Measurements from ENCODE around the gene BIN1.
A peak's percentile ranks its signal among the peaks of the same experiment; 100 is the strongest.

BIN1 gene

GRCh38 chr2:127075821-127076220 lies 31.1 kb downstream of the BIN1 start:
- DNase-seq (ENCODE audit: low read depth in 2 of 2) = no peak

- no peak for DNase-seq (ENCODE audit: low read depth in 2 of 2)
These were observed 32.0 kb downstream of the BIN1 start for GRCh38 chr2:127074936-127075335.

DNA sequence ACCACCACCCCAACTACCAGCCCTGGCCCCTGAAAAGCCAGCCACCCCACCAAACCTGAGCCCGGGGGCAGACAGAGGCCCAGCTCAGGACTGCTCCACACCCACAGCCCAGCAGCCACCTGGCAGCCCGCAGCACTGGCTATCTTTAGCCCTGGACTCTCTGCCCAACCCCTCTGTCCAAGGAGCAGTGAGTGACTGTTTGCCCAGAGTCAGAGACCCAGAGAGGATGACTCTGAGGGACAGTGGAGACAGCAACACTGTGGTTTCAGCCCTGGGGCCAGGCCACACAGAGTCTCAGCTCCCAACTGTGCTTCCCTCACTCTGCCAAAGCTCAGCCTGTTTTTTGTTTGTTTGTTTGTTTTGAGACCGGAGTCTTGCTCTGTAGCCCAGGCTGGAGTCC lies 32.6 kb downstream of the BIN1 start:
- DNase-seq (ENCODE audit: low read depth in 2 of 2) = no peak

DNA sequence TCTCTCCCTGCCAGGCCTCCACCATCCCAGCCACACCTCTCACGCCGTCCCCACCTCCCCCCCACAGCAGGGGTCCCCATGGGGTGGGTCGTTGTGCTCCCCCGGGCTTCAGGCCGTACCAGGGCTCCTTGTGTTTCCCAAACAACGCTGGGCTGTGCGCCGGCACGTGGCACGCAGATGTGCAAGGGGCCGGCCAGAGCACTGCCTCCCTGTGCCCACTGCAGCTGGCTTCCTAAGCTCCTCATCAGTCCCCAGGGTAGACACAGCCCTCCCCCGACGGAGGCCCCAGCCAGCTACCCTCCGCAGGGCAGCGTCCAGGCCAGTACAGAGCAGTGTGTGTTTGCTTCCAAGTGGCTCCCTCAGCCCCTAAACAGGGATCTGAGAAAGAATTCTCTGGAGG lies 34.0 kb downstream of the BIN1 start:
- DNase-seq (ENCODE audit: low read depth in 2 of 2) = no peak

- DNase-seq (ENCODE audit: low read depth in 2 of 2) = no peak
These were observed 34.6 kb downstream of the BIN1 start for GRCh38 chr2:127072396-127072795.

- DNase-seq (ENCODE audit: low read depth in 2 of 2) = no peak
These were observed 35.0 kb downstream of the BIN1 start for GRCh38 chr2:127071901-127072328.

DNA sequence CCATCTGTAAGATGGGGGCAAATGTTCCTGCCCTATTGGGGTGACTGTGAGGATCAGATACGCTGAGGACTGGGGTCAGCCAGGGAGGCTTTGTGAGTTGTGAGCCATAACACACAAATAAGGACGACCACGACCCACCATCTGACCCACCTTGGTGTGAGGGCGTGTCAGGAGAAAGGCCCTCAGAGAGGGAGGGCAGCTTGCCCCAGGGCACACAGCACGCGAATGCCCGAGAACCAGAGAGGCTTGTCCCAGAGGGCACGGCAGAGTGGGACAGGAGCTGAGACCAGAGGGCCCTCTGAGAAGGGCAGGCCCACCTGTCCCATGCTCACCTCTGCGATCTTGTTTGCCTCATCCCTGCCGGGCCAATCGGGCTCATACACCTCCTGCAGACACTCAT lies 36.7 kb downstream of the BIN1 start:
- DNase-seq (ENCODE audit: low read depth in 2 of 2) = no peak

GRCh38 chr2:127069536-127069935 lies 37.4 kb downstream of the BIN1 start:
- no peak for DNase-seq (ENCODE audit: low read depth in 2 of 2)

- no peak for DNase-seq (ENCODE audit: low read depth in 2 of 2)
These were observed 38.0 kb downstream of the BIN1 start for GRCh38 chr2:127069003-127069402.

GRCh38 chr2:127068351-127068741 lies 38.6 kb downstream of the BIN1 start:
- DNase-seq (ENCODE audit: low read depth in 2 of 2) = no peak

DNA sequence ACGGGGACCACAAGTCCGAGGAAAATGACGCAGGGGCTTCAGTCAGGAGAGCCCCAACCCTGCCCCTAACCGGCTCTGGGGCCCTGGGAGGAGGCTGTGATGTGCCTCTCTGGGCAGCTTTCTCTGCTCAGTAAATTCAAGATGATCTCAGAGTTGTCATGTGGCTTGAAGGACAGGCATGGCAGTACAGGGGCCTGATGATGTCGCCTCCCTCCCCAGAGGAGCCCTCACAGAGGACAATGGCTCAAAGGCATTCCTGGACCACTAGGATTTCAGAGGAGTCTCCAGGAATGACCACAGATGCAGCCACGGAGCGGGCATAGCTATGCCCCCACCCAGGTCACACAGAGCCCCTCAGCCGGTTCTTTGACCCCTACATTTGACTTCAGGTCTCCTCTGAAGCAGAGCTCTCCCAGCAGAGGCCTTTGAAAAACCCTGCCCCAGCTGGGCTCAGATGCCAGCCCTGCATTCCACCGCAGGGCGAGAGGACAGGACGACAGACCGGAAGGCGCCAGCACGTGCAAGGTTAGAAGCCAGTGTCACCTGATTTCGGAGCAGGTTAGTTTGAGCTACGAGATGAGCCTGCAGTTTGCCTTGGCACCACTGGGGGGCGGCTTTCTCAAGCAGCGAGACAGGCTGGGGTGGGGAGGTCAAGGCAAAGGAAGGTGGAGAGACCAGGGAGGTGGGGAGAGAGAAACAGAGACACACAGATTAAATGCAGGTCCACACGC lies 39.2 kb downstream of the BIN1 start:
- DNase-seq (ENCODE audit: low read depth in 2 of 2) = peak; percentile 48 to 62

DNA sequence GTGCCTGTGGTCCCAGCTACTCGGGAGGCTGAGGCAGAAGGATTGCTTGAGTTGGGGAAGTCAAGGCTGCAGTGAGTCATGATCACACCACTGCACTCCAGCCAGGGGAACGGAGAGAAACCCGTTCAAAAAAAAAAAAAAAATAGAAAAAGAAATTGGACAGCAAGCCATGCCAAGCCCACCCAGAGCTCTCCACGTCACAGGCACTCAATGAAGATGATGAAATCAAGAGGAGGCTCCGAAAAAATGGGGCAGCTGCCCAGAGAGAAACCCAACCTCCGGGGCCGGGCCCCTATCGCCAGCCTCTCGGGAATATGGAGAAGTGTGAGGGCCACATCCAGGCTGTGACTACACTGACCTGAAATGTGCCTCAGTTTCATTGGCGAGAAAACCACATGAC lies 40.0 kb downstream of the BIN1 start:
- no peak for DNase-seq (ENCODE audit: low read depth in 2 of 2)

GRCh38 chr2:127065940-127066318 lies 41.0 kb downstream of the BIN1 start:
- DNase-seq (ENCODE audit: low read depth in 2 of 2) = no peak

- DNase-seq (ENCODE audit: low read depth in 2 of 2) = no peak
These were observed 41.5 kb downstream of the BIN1 start for GRCh38 chr2:127065299-127065939.

DNA sequence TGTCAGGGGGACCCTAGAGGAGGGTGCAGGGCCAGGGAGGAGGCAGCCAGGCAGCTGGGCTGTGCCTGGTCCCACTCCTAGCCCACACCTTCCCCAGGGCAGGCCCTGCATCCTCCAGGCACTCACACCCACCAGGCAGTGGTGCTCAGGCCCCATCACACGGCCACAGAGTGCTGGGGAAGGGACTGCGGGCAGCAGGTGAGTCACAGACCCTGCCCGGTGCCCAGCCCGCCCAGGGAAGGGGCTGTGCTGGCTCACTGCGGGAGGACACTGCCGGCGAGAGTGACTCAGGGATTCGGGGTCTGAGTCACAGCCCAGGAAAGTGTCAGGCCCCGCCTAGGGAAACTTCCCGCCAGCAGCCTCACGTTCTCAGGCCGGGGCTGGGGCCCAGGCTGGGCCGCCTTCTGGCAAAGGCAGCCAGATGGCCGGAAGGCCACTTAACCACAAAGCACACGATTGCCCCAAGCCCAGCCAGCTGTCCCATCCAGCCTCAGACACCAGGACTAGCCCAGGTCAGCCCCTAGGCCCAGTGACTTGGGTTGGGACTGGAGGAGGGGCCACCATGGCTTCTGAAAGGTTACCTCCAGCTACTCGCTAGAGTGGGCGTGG lies 42.2 kb downstream of the BIN1 start:
- peak; percentile 72 to 78 for DNase-seq (ENCODE audit: low read depth in 2 of 2)

- DNase-seq (ENCODE audit: low read depth in 2 of 2) = no peak
These were observed 43.0 kb downstream of the BIN1 start for GRCh38 chr2:127063701-127064590.

DNA sequence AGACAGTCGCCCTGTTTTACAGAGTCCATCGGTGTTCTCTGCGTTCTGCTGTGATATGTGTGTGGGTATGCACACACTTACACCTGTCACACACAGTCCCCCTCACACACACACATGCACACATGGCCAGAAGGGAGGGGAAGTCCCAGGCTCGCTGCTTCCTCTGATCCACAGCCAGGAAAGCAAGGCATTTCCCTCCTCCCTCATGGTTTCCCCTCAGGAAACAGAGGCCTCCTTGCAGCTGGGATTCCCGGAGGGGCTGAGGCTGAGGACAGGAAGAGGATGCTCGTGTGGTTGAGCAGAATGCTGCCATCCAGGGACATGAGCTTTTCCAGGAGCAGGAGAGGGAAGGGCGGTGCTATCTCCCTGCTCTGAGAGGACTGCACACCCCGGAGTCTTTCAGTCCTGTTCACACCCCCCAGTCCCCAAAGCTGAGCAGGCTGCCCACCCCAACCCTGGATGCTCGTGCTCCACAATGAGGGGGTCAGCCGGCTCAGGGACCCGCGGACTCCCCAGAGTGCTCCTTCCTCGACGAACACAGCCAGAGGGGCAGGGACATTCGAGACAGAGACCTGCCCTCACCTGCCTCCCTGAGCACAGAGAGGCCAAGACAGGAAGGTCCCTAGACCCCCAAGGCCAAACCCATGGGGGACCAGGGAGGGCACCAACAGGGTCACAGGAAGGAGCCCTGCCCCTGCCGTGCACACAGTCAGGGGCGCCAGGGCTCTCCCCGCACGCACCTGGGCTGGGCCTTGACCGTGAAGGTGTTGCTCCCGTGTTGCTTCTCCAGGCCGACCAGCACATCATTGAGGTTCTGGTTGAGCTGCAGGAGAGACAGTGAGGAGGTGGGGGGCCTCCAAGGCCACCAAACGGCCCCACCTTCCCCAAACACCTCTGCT lies 45.3 kb downstream of the BIN1 start:
- DNase-seq (ENCODE audit: low read depth in 2 of 2) = no peak

DNA sequence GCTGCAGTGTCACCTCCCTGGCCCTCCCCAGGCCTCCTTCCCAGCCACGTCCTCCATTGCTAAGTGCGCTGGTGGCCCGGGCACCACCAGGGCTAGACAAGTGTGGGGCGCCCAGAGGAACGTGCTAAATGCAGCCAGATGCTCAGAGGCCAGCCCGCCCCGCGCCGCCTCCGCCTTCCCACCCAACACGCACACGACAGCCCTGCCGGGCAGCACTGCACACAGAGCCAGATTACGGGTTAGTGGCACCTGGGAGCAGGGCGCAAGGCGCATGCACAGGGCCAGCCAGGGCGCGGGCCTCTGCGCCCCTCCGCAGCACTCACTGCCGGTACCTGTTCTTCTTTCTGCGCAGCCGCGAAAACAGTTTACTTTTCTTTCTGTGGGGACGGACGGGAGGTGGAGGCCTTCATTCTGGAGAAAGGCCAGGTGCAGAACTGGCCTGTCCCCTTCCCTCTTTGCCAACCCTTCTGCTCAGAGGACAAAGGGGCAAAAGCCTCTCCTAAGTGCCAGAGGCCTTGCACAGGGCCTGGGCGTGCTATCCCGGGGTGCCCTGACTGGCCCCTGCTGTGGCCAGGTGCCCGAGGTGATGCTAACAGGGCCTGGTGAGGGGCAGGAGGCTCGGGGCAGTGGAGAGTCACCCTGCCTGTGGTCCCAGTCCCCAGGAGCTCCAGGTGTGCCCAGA lies 46.5 kb downstream of the BIN1 start:
- DNase-seq (ENCODE audit: low read depth in 2 of 2) = no peak

GRCh38 chr2:127059559-127059958 lies 47.4 kb downstream of the BIN1 start:
- no peak for DNase-seq (ENCODE audit: low read depth in 2 of 2)

- no peak for DNase-seq (ENCODE audit: low read depth in 2 of 2)
These were observed 48.1 kb downstream of the BIN1 start for GRCh38 chr2:127058954-127059252.

Measured in stimulated activated CD4-positive, alpha-beta T cell treated with anti-CD3 and anti-CD28 coated beads, Interleukin-15, amount 100 ng/mL, for 48 hours (primary cell).